GM12878 (cell line): ENCODE data around the gene NRDE2. TPM values are rescaled to one million over a fixed set of nuclear protein-coding genes. Genes with fewer than 3 reads are reported as not detected.

Experiments used
- ATAC-seq: fragments of 200-7000 bp; cut with Tn5 transposase; 3 replicates; pipeline ENCODE4 v1.9.1; 2020; ENCODE audit warnings: mild to moderate bottlenecking, moderate library complexity
- BruUV-seq: library from RNA; stranded (reverse); fragments of 400-500 nt; replicated peaks from 2 replicates; lab custom pipeline; 2021; lab: Mats Ljungman, UMichigan
- CTCF ChIA-PET: fragments of 300-600 bp; sonication (Branson Sonifier 250); formaldehyde crosslinking; extraction: SDS; loops from one replicate; lab custom pipeline; 2021; ENCODE audit warnings: inconsistent platforms; lab: Yijun Ruan, JAX
- POLR2A ChIA-PET: fragments of 350-600 bp; formaldehyde crosslinking; extraction: SDS; loops from one replicate; lab custom pipeline; 2021; ENCODE audit warnings: inconsistent platforms; lab: Charles Lee
- RAD21 ChIA-PET: fragments of 300-600 bp; sonication (Branson Sonifier 250); formaldehyde crosslinking; loops from one replicate; lab custom pipeline; 2023; ENCODE audit warnings: antibody characterized with exemption; ENCODE audit not compliant: unreplicated experiment; lab: Charles Lee
- SMC1A ChIA-PET: fragments of 300-600 bp; sonication (Branson Sonifier 250); formaldehyde crosslinking; loops from one replicate; lab custom pipeline; 2023; ENCODE audit not compliant: unreplicated experiment, uncharacterized antibody; lab: Charles Lee
- DNase-seq: peaks from one replicate; pipeline ENCODE4 v3.0.0-alpha.2; 2011; ENCODE audit warnings: low read depth, low spot score
- FAIRE-seq: peaks from 3 replicates; lab custom pipeline; 2011; peaks lifted over from hg19 to GRCh38; lab: Jason Lieb, UNC
- H2AFZ ChIP-seq: 2 replicates; pipeline ENCODE4 v1.6.0; 2011; ENCODE audit warnings: low read depth, low read length, control low read depth; ENCODE audit not compliant: control insufficient read depth
- H3K27ac ChIP-seq: 2 replicates; pipeline ENCODE4 v1.5.1; 2011; ENCODE audit warnings: control low read depth; ENCODE audit not compliant: control insufficient read depth, insufficient read depth
- H3K27me3 ChIP-seq, 2 experiments: replicated peaks in 1 of 2; 2 replicates each; pipeline versions ENCODE4 v1.6.0 to v1.6.1; 2011; ENCODE audit warnings: low read length in 1 of 2; ENCODE audit not compliant: control insufficient read depth in 2 of 2, insufficient read depth in 2 of 2
- H3K36me3 ChIP-seq, 2 experiments: 2 replicates each; pipeline ENCODE4 v1.5.1; 2011; ENCODE audit warnings: low read length in 1 of 2; ENCODE audit not compliant: control insufficient read depth in 2 of 2, insufficient read depth in 2 of 2
- H3K4me1 ChIP-seq: 2 replicates; pipeline ENCODE4 v1.6.1; 2011; ENCODE audit warnings: mild to moderate bottlenecking, low read length, moderate library complexity, mixed read lengths; ENCODE audit not compliant: control insufficient read depth, insufficient read depth
- H3K4me2 ChIP-seq: 2 replicates; pipeline ENCODE4 v1.6.0; 2011; ENCODE audit warnings: control low read depth; ENCODE audit not compliant: control insufficient read depth, insufficient read depth
- H3K4me3 ChIP-seq: fragments of 200-600 bp; sonication (generic); 2 replicates; pipeline ENCODE4 v1.5.1; 2016
- H3K79me2 ChIP-seq: 2 replicates; pipeline ENCODE4 v1.6.0; 2011; ENCODE audit warnings: low read length; ENCODE audit not compliant: control insufficient read depth, insufficient read depth
- H3K9ac ChIP-seq: 2 replicates; pipeline ENCODE4 v1.8.0; 2011; ENCODE audit warnings: low read length, control low read depth, mixed read lengths; ENCODE audit not compliant: control insufficient read depth, insufficient read depth
- H3K9me3 ChIP-seq: replicated peaks from 3 replicates; pipeline ENCODE4 v1.5.1; 2011; ENCODE audit warnings: mild to moderate bottlenecking, low read length; ENCODE audit not compliant: control insufficient read depth, insufficient read depth
- H4K20me1 ChIP-seq: 2 replicates; pipeline ENCODE4 v1.6.0; 2011; ENCODE audit not compliant: control insufficient read depth, insufficient read depth
- CHD2 ChIP-seq: IDR thresholded peaks from 2 replicates; pipeline ENCODE4 v1.6.1; 2011; ENCODE audit warnings: low read depth, low read length, improper control_type of control experiment, borderline replicate concordance
- CREM ChIP-seq: IDR thresholded peaks from 2 replicates; pipeline ENCODE4 v1.6.1; 2014; ENCODE audit warnings: antibody characterized with exemption, low read depth
- ETV6 ChIP-seq, 2 experiments: fragments of 450-650 bp in 1 of 2; IDR thresholded peaks in 1 of 2; conservative IDR thresholded peaks in 1 of 2; 2 replicates each; pipeline ENCODE4 v1.6.1; 2014; ENCODE audit warnings: antibody characterized with exemption in 1 of 2, borderline replicate concordance in 1 of 2, low read depth in 1 of 2, mild to moderate bottlenecking in 1 of 2, moderate library complexity in 1 of 2
- FOS ChIP-seq: IDR thresholded peaks from 3 replicates; pipeline ENCODE4 v1.6.1; 2011; ENCODE audit warnings: borderline replicate concordance; ENCODE audit not compliant: insufficient read length; ENCODE audit errors: extremely low read depth
- FOXK2 ChIP-seq: fragments of 450-650 bp; IDR thresholded peaks from 2 replicates; pipeline ENCODE4 v1.6.1; 2017; ENCODE audit warnings: mild to moderate bottlenecking, moderate library complexity
- FOXM1 ChIP-seq: IDR thresholded peaks from 2 replicates; pipeline ENCODE4 v1.6.1; 2012; ENCODE audit warnings: low read depth, mild to moderate bottlenecking, inconsistent platforms, low read length, moderate library complexity
- IKZF2 ChIP-seq, 2 experiments: fragments of 450-650 bp; IDR thresholded peaks; 2 replicates each; pipeline ENCODE4 v1.6.1; 2017; ENCODE audit warnings: mild to moderate bottlenecking in 2 of 2, moderate library complexity in 2 of 2
- NFYB ChIP-seq: IDR thresholded peaks from 2 replicates; pipeline ENCODE4 v1.6.1; 2011; ENCODE audit warnings: low read depth, mild to moderate bottlenecking, low read length, improper control_type of control experiment, moderate library complexity; ENCODE audit not compliant: insufficient read depth
- PAX5 ChIP-seq: IDR thresholded peaks from 2 replicates; pipeline ENCODE4 v1.6.1; 2011; ENCODE audit warnings: low read depth, low read length, borderline replicate concordance
- RELA ChIP-seq: fragments of 450-650 bp; IDR thresholded peaks from 2 replicates; pipeline ENCODE4 v1.8.0; 2014; ENCODE audit warnings: borderline replicate concordance; ENCODE audit not compliant: partially characterized antibody
- RUNX3 ChIP-seq: IDR thresholded peaks from 2 replicates; pipeline ENCODE4 v1.6.1; 2012; ENCODE audit warnings: low read length, inconsistent platforms
- TARDBP ChIP-seq: IDR thresholded peaks from 2 replicates; pipeline ENCODE4 v1.6.1; 2016; ENCODE audit warnings: borderline replicate concordance
- TCF12 ChIP-seq: IDR thresholded peaks from 2 replicates; pipeline ENCODE4 v1.6.1; 2011; ENCODE audit warnings: low read depth, mild to moderate bottlenecking, low read length
- YY1 ChIP-seq: IDR thresholded peaks from 2 replicates; pipeline ENCODE4 v1.6.1; 2011; ENCODE audit warnings: low read depth, mild to moderate bottlenecking, low read length
- ZNF217 ChIP-seq: fragments of 450-650 bp; IDR thresholded peaks from 2 replicates; pipeline ENCODE4 v1.6.1; 2017; ENCODE audit warnings: antibody characterized with exemption, mild to moderate bottlenecking
- ZNF384 ChIP-seq: IDR thresholded peaks from 2 replicates; pipeline ENCODE4 v1.6.1; 2012; ENCODE audit warnings: low read depth, mild to moderate bottlenecking, low read length, improper control_type of control experiment, borderline replicate concordance
- ZZZ3 ChIP-seq: IDR thresholded peaks from 2 replicates; pipeline ENCODE4 v1.6.1; 2011; ENCODE audit warnings: low read depth; ENCODE audit not compliant: control insufficient read depth, insufficient read length
- WGBS: methylation state at CpG from one replicate; pipeline ENCODE4 v1.1.6; 2016; ENCODE audit warnings: low lambda C conversion rate; ENCODE audit not compliant: insufficient replicate concordance, insufficient coverage; ENCODE audit errors: missing lambda C conversion rate; 5-methylcytosine and 5-hydroxymethylcytosine counted together
- in situ Hi-C: fragments of 300-500 bp; cut with MboI; formaldehyde crosslinking; loops from 9 replicates; pipeline ENCODE4 v1.14.3; 2018; ENCODE audit warnings: mixed read lengths
- intact Hi-C: fragments of 100-400 bp; cut with micrococcal nuclease; formaldehyde crosslinking; loops from one replicate; pipeline ENCODE4 v1.14.2; 2022; ENCODE audit not compliant: unreplicated experiment
- polyA plus RNA-seq, 11 experiments: library from polyadenylated mRNA; depleted of rRNA in 4 of 11; unstranded in 6 of 11; stranded (reverse) in 5 of 11; fragments of >200 nt; fragmentation: Nextera tagmentation in 4 of 11; fragmentation: Illumina TruSeq in 1 of 11; extraction: Ambion mirVana in 4 of 11; extraction: Trizol in 1 of 11; gene quantifications; 1 replicate in 1 of 11; 2 replicates in 10 of 11; pipeline versions ENCODE4 v1.2.1 to v1.2.3, GENCODE V29; 2011 to 2016; ENCODE audit warnings: inconsistent platforms in 2 of 11, missing spikeins in 2 of 11, low read depth in 1 of 11
- total RNA-seq, 4 experiments: library from RNA; depleted of rRNA in 3 of 4; stranded (reverse); fragments of >200 nt in 3 of 4; fragmentation: Illumina TruSeq in 1 of 4; extraction: Trizol in 1 of 4; gene quantifications; 2 replicates each; pipeline versions ENCODE4 v1.2.1 to v1.2.3, GENCODE V29; 2013 to 2021
- TF ChIP-seq, protein P1 (sequence below): fragments of 450-650 bp; conservative IDR thresholded peaks from 2 replicates; pipeline ENCODE4 v1.6.1; 2017; ENCODE audit warnings: mild to moderate bottlenecking, moderate library complexity

The NRDE2 gene
- total and polyA plus RNA-seq, 10 of the 15 experiments (the other 5 are each of a cell fraction or from before 2014, with no cell fraction given) = 8.3 to 21.0 (median 13.8) TPM

DNA sequence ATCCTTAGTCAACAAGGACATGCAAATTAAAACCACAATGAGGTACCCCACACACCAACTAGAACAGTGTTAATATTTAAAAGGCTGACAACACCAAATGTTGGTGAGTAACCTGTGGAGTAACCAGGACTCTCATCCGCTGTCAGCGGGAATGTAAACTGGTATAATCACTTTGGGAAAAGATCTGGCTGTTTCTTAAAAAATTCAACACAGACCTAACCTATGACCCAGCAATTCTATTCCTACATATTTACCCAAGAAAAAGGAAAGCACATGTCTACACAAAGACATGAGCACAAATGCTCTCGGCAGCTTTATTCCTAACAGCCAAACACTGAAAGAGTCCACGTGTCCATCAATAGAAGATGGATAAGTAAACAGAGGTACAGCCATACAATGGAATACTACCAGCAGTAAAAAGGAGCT is 26.6 kb downstream of the NRDE2 start:
- Histone ChIP-seq H3K4me1 (no peaks in the 10 kb centered on the region), H2AFZ (no peak overlapping the region), H3K9me3 (no peaks in the 10 kb centered on the region), H3K4me3 (no peak overlapping the region), H4K20me1 (no peaks in the 10 kb centered on the region), H3K27me3 (no peaks in the 10 kb centered on the region), H3K27ac (no peak overlapping the region), H3K4me2 (no peak overlapping the region), H3K9ac (no peak overlapping the region), H3K36me3 (peaks cover 7 to 24% of the 10 kb centered on the region in 2 experiments), H3K79me2 (no peaks in the 10 kb centered on the region)
- intact Hi-C loops (loop anchor here (10.0 kb wide), 1 partner anchor 450 kb away; no protein-coding TSS in a partner anchor), in situ Hi-C loops (loop anchor here (10.0 kb wide), 1 partner anchor 390 kb away; no protein-coding TSS in a partner anchor)
- SMC1A ChIA-PET = interaction anchor here (1.5 kb wide), 1 partner anchor 16 kb away, joined by 3 read pairs; no protein-coding TSS in a partner anchor
- POLR2A ChIA-PET = no interaction called here
- CTCF ChIA-PET = interaction anchor here (1.3 kb wide), 1 partner anchor 16 kb away, joined by 4 read pairs; no protein-coding TSS in a partner anchor
- BruUV-seq = no TSS peak
- ATAC-seq (no peak), DNase-seq (no peak), FAIRE-seq (no peak)
- WGBS = 97% methylated on average over 4 of the region's 4 CpGs
- TF ChIP-seq RUNX3 (0 out of 2 replicates have a peak, but pooled peaks have one; percentile 27), CREM (no peak)
- RAD21 ChIA-PET = no interaction called here

DNA sequence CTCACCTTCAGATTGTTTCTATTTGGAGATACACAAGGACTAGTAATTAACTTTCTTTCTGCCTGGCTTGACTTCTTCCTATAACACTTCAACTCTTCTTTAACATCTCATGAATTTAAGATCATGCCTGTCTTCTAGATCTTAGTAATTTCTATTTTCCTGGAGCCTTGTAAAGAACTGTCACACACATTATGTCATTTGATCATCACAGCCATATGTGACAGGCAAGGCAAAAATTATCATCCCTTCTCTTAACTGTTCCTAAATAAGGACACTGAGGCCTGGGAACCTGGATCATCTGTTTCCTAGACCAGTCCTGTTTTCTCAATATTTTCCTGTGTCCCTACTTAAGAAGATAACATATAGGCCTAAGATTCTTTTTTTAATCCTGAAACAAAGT is 27.2 kb downstream of the NRDE2 start:
- Histone ChIP-seq H3K36me3 (peaks cover 5 to 24% of the 10 kb centered on the region in 2 experiments), H3K9ac (no peak overlapping the region), H3K4me2 (no peak overlapping the region), H3K27ac (no peak overlapping the region), H3K9me3 (no peaks in the 10 kb centered on the region), H3K4me1 (no peaks in the 10 kb centered on the region), H3K27me3 (no peaks in the 10 kb centered on the region), H3K79me2 (no peaks in the 10 kb centered on the region), H2AFZ (no peak overlapping the region), H4K20me1 (no peaks in the 10 kb centered on the region), H3K4me3 (no peak overlapping the region)
- DNase-seq (no peak), ATAC-seq (no peak), FAIRE-seq (no peak)
- ChIA-PET SMC1A (no interaction called here), RAD21 (no interaction called here), POLR2A (no interaction called here), CTCF (no interaction called here)
- BruUV-seq = no TSS peak
- intact Hi-C loops (loop anchor here (5.0 to 10.0 kb wide), 2 partner anchors 393 to 450 kb away; no protein-coding TSS in a partner anchor), in situ Hi-C loops (loop anchor here (5.0 to 10.0 kb wide), 2 partner anchors 390 to 453 kb away; no protein-coding TSS in a partner anchor)
- no peak for TF ChIP-seq NFYB
- no peak for TF ChIP-seq TCF12
- TF ChIP-seq ETV6 (conservative IDR thresholded peaks at IDR 0.05 in 1 of 2, IDR thresholded peaks at IDR 0.05 in 1 of 2; ENCODE audit: borderline replicate concordance in 1 of 2, low read depth in 1 of 2) = no peak
- TF ChIP-seq ZNF384 = no peak
- no peak for TF ChIP-seq ZZZ3
- no peak for TF ChIP-seq IKZF2 (IDR thresholded peaks at IDR 0.05)
- TF ChIP-seq FOXM1 = no peak
- no peak for TF ChIP-seq TARDBP
- TF ChIP-seq CHD2 = no peak
- TF ChIP-seq, protein P1, sequence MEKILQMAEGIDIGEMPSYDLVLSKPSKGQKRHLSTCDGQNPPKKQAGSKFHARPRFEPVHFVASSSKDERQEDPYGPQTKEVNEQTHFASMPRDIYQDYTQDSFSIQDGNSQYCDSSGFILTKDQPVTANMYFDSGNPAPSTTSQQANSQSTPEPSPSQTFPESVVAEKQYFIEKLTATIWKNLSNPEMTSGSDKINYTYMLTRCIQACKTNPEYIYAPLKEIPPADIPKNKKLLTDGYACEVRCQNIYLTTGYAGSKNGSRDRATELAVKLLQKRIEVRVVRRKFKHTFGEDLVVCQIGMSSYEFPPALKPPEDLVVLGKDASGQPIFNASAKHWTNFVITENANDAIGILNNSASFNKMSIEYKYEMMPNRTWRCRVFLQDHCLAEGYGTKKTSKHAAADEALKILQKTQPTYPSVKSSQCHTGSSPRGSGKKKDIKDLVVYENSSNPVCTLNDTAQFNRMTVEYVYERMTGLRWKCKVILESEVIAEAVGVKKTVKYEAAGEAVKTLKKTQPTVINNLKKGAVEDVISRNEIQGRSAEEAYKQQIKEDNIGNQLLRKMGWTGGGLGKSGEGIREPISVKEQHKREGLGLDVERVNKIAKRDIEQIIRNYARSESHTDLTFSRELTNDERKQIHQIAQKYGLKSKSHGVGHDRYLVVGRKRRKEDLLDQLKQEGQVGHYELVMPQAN = no peak
- no peak for TF ChIP-seq ZNF217
- no peak for TF ChIP-seq YY1
- TF ChIP-seq RELA = no peak
- TF ChIP-seq FOXK2 = no peak
- TF ChIP-seq FOS = no peak
- no peak for TF ChIP-seq PAX5
